Measurements from ENCODE around the gene CLEC10A. TPM values are rescaled to one million over a fixed set of nuclear protein-coding genes. Genes with fewer than 3 reads are reported as not detected.

CLEC10A gene
- total RNA-seq, 4 donors from 2014 or later, result 0.59 to 3.9 (median 2.1) TPM

- intact Hi-C loops (cut with DNase I), result no loop called here
- no peak for DNase-seq
- Histone ChIP-seq H3K27ac (no peak overlapping the region), H3K9me3 (no peaks in the 10 kb centered on the region), H3K36me3 (no peaks in the 10 kb centered on the region), H3K27me3 (no peaks in the 10 kb centered on the region), H3K4me1 (no peaks in the 10 kb centered on the region), H3K4me3 (replicated peaks in 1 of 3) (no peak overlapping the region)
- WGBS, 2 donors, result 65 to 75% methylated on average over 19 of the region's 19 CpGs
- TF ChIP-seq CTCF (IDR thresholded peaks at IDR 0.05), result no peak
- no peak for TF ChIP-seq POLR2A (IDR thresholded peaks at IDR 0.05)
Measured at GRCh38 chr17:7114875-7115614, 35.0 kb upstream of the CLEC10A start.

GRCh38 chr17:7114241-7114874 is 34.3 kb upstream of the CLEC10A start, which contains the start of gene ASGR2:
Gene ASGR2 (minus strand): TSS chr17:7114822. CDS start chr17:7114240, 582 bp downstream.
- H3K9me3 ChIP-seq, result no peaks in the 10 kb centered on the region
- H3K36me3 ChIP-seq, result no peaks in the 10 kb centered on the region
- WGBS, 2 donors, result 86 to 87% methylated on average over 14 of the region's 14 CpGs
- TF ChIP-seq CTCF (IDR thresholded peaks at IDR 0.05) (no peak), POLR2A (IDR thresholded peaks at IDR 0.05) (no peak)
- no peak for DNase-seq
- H3K27me3 ChIP-seq, result no peaks in the 10 kb centered on the region
- no peaks in the 10 kb centered on the region for H3K4me1 ChIP-seq
- no peak within 1 kb of the TSS for H3K4me3 ChIP-seq (replicated peaks in 1 of 3)
- no peak within 1 kb of the TSS for H3K27ac ChIP-seq
- intact Hi-C loops (cut with DNase I), result no loop called here

- DNase-seq, result no peak
- 89 to 94% methylated on average over 15 of the region's 15 CpGs for WGBS, 2 donors
- H3K4me1 ChIP-seq, result no peaks in the 10 kb centered on the region
- no peak for TF ChIP-seq POLR2A (IDR thresholded peaks at IDR 0.05)
- no peak for TF ChIP-seq CTCF (IDR thresholded peaks at IDR 0.05)
- no peak overlapping the region for H3K4me3 ChIP-seq (replicated peaks in 1 of 3)
- no peaks in the 10 kb centered on the region for H3K9me3 ChIP-seq
- H3K27ac ChIP-seq, result no peak overlapping the region
- no peaks in the 10 kb centered on the region for H3K27me3 ChIP-seq
- intact Hi-C loops (cut with DNase I), result no loop called here
- H3K36me3 ChIP-seq, result no peaks in the 10 kb centered on the region
Measured at GRCh38 chr17:7113273-7114071, 33.4 kb upstream of the CLEC10A start.

GRCh38 chr17:7112510-7113108 is 32.6 kb upstream of the CLEC10A start:
- Histone ChIP-seq H3K27me3 (no peaks in the 10 kb centered on the region), H3K36me3 (no peaks in the 10 kb centered on the region), H3K4me3 (replicated peaks in 1 of 3) (no peak overlapping the region), H3K27ac (no peak overlapping the region), H3K4me1 (no peaks in the 10 kb centered on the region), H3K9me3 (no peaks in the 10 kb centered on the region)
- no peak for TF ChIP-seq CTCF (IDR thresholded peaks at IDR 0.05)
- no peak for TF ChIP-seq POLR2A (IDR thresholded peaks at IDR 0.05)
- WGBS, 2 donors, result 71 to 75% methylated on average over 7 to 9 of the region's 10 CpGs
- intact Hi-C loops (cut with DNase I), result no loop called here
- no peak for DNase-seq

All from thyroid gland (tissue), 4 donors.